ENCODE data around the gene TMPRSS12.
"Not testable (repeated sequence)": the region's sequence is repeated elsewhere in the genome, so short reads cannot be mapped to it uniquely, and the experiment has no call there.

TMPRSS12 gene

DNA sequence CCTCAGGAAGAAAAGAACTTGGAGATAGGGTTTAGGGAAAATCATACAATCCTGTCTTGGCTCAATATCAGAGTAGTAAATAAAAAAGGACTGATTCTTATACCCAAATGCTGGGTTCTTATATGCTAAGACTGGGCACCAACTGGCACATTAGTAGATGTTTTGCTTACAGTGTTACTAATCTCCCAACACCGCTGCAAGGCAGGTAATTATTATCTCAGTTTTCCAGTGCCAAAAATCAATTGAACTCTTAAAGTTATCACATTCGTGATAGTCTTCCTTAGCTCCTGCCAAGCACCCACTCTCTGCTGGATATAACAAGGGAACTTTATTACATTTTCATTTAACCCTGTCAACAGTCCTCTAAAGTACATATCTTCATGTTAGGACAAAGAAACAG lies 84.6 kb downstream of the TMPRSS12 start:
- DNase-seq: no peak

- DNase-seq: no peak
Observed at GRCh38 chr12:50927766-50928224, 85.1 kb downstream of the TMPRSS12 start.

- no peak for DNase-seq
Observed at GRCh38 chr12:50928392-50928791, 85.7 kb downstream of the TMPRSS12 start.

DNA sequence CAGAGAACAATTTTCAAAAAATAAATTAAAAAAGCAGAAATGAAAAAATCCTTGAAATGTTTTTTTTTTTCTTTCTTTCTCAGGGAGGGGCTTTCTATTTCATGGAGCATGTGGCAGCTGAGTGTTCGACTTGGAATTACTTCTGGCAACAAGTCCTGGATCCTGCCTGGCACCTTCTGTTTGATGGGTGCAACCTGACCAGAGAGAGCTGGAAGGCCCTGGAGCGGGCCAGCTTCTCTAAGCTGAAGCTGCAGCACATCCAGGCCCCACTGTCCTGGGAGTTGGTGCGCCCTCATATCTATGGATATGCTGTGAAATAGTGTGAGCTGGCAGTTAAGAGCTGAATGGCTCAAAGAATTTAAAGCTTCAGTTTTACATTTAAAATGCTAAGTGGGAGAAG lies 87.1 kb downstream of the TMPRSS12 start:
- no peak for DNase-seq

DNA sequence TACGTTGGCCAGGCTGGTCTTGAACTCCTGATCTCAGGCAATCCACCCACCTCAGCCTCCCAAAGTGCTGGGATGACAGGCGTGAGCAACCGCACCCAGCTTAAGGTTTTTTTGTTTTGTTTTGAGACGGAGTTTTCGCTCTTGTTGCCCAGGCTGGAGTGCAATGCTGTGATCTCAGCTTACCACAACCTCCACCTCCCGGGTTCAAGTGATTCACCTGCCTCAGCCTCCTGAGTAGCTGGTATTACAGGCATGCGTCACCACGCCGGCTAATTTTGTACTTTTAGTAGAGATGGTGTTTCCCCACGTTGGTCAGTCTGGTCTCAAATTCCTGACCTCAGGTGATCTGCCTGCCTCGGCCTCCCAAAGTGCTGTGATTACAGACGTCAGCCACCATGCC lies 87.8 kb downstream of the TMPRSS12 start:
- not testable (repeated sequence) for DNase-seq

GRCh38 chr12:50932787-50933280 lies 90.1 kb downstream of the TMPRSS12 start:
- DNase-seq: no peak

DNA sequence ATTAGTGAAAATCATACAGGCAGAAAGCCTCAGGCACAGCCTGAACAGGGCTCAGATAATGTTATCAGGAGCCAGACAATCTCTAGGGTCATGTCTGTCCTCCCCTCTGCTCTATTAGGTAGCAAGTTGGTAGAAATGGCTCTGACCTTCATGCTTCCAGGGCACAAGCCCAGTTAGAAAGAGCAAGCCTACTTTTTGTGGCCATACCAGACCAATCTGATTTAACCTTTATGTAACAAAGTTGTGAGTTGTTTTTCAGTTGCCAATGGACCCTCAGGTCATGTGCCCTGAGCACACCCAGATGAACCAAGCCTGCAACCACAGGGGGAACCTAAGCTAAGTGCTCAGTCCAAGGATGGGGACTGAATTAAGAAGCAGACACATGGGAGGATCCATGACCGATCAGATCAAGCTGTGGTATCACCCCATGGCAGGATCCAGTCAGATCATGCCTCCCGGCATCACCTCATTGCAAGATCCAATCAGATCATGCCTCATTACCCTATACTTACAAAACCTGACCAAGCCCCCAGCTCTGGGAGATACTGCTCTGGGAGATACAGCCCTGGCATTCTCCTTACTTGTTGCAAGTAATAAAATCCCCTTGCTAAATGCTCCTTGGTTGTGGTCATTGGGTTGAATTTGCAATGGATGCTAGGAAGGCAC lies 90.9 kb downstream of the TMPRSS12 start:
- DNase-seq: no peak

DNA sequence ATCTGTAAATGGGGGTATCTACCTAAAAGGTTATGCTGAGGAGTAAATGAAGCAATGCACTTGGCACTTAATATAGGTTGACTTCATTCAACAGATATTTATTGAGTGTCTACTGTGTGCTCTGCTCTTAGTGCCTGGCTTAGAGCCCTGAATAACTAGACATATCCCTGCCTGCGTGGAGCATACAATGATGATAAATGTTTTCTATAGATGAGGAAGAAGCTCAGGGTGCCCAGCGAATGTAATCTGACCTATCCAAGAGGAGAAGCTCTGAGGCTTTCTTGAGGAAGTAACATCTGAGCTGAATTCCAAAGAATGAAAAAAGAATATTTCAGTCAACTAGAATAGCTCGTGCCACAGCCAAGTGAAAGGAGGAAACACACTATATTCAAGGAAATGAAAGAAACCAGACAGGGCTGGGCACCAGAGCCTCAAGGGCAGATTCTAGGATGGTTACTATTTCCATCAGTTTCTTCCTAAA lies 91.7 kb downstream of the TMPRSS12 start:
- DNase-seq: no peak

DNA sequence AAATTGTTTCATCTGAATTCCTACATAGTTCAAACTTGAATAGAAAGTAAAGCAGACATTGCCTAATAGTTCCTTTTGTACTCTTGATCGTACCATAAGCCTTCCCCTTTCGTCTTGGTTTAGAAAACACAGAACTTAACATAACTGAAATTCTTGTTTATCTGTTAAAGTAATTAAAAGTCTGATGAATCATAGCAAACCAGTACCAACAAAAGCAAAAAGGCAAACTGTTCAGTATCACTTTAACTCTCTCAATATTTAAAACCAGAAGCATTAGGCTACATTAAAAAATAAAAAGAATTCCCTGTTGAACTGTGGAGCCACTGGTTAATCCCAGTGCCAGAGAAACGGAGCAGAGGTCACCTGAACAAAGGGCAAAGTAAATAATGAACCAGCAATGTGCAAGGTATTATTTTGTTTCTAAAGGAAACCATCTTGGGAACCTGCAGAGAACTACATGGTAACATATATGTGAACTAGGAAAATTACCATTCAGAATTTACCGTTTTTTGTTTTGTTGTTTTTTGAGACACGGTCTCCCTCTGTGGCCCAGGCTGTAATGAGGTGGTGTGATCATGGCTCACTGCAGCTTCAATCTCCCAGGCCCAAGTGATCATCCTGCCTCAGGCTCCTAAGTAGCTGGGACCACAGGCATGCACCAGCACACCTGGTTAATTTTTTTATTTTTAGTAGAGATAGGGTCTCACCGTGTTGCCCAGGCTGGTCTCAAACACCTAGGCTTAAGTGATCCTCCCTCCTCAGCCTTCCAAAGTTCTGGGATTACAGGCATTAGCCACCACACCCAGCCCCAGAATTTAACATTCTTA lies 92.5 kb downstream of the TMPRSS12 start:
- no peak for DNase-seq

- DNase-seq: no peak
Observed at GRCh38 chr12:50936821-50937530, 94.2 kb downstream of the TMPRSS12 start.
